ENCODE measurements around the gene SAFB.

SAFB gene

DNA sequence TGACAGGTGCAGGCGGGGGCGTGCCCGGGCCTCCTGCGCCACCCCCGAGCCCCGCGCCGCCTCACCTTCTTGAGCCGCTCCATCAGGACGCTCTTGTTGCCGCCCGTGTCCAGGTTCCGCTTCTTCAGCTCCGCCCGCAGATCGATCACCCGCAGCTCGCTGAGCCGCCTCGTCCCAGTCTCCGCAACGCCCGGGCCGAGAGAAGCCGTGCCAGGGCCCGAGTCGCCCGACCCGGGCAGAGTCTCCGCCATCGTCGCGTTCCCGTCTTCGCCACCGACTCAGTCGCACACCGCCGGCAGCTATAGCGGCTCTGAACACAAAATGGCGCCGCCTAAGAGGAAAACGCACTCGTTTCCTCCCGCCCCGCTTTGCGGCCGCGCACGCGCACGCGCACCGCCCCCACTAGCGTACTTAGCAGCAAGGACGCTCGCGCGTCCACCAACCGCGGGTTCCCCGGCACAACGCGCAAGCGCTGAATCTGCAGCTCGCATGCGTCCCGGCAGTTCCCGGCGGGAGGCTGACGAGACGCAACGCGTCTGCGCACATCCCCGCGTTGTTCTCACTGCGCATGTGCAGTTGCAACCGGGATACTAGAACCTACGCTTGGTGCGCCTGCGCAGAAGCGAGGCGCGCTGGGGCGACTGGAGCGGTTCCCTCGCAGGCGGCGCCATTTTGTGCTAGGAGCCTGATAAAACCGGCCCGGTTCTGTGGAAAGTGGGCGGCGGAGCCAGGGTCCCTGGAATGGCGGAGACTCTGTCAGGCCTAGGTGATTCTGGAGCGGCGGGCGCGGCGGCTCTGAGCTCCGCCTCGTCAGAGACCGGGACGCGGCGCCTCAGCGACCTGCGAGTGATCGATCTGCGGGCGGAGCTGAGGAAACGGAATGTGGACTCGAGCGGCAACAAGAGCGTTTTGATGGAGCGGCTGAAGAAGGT is at the start of gene SAFB, which contains the start of gene SAFB2:
TSS of gene SAFB (plus strand) at position 619 of the 932 bp plus-strand sequence. CDS start at position 742, 123 bp downstream.
TSS of gene SAFB2 (minus strand) at position 312 of the 932 bp plus-strand sequence. CDS start at position 251, 61 bp downstream.
- DNase-seq (ENCODE audit: low read depth) = peak; percentile 97

- no peak for DNase-seq (ENCODE audit: low read depth)
These were observed 47.3 kb upstream of the SAFB start for GRCh38 chr19:5575590-5575989.

- DNase-seq (ENCODE audit: low read depth) = peak; percentile 70
These were observed 44.6 kb upstream of the SAFB start for GRCh38 chr19:5578097-5578846.

- no peak for DNase-seq (ENCODE audit: low read depth)
These were observed 43.6 kb upstream of the SAFB start for GRCh38 chr19:5579286-5579685.

DNA sequence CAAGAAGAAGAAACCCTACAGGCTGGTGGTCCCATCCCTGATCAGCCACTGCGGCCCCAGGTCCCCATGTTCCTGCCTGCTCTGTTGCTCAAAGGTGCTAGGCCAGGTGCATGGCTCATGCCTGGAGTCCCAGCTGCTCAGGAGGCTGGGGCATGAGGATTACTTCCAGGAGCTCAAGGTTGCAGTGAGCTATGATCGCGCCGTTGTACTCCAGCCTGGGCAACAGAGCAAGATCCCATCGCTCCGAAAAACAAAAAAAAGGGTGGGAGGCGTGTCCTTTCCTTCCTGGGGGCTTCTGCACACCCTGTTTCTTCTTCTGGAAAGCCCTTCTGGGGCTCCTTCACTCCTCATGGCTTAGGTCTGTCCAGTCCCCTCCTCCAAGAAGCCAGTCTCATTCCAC is 43.2 kb upstream of the SAFB start:
- no peak for DNase-seq (ENCODE audit: low read depth)

DNA sequence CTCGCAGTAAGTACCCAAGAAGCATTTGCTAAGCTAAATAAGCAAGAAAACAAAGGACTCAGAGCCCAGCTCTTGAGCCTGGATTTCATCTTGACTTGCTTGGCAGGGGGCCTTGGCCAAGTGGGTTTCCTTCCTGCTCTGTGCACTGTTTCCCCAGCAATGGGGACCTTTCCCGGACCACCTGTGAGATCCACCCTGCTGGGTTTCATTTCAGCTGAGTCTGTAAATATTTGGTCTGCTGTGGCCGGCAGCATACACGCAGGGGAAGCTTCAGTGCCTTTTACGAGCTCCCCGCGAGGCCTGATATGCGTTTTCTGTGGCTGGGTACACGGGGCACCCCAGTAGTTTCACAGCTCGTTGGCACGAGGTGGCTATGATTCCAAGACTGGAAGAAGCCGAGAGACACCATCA is 42.7 kb upstream of the SAFB start:
- DNase-seq (ENCODE audit: low read depth) = no peak

DNA sequence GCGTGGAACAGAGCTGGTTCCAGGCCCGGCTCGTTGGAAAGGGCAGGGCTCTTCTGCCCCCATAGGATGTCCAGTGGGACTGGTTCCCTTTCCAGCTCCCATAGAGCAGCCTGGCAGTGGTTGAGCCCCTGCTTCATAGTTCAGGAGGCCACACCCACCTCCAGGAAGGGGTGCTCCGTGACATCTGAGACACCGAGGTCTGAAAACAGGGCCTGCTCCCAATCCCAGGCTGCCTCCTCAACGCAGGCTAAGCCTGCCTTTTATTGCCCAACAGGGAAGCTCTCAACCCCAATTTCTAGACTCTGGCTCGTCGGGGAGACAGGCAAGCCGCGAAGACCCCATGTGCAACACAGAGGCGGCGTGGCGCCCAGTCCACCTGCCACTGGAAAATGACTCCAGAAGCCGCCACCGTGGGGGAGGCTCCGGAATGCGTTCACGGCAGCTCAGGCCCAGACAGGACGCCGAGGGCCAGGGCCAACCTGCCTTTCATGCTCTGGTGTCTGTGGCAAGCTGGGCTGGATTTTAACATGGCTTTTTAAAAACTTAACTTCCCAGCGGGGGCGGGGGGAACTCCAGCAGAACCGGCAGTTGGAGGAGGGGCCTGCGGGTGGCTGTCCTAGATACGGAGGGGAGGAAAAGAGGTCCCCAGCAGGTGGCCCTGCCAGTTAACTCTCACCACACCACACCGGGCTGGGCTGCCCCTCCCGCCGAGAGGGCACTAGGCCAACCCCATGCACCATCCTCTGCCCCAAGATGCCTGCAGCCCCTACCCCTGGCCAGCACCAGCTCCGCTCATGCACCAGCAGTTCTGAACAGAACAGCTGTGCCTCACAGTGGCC is 37.2 kb upstream of the SAFB start:
- no peak for DNase-seq (ENCODE audit: low read depth)

DNA sequence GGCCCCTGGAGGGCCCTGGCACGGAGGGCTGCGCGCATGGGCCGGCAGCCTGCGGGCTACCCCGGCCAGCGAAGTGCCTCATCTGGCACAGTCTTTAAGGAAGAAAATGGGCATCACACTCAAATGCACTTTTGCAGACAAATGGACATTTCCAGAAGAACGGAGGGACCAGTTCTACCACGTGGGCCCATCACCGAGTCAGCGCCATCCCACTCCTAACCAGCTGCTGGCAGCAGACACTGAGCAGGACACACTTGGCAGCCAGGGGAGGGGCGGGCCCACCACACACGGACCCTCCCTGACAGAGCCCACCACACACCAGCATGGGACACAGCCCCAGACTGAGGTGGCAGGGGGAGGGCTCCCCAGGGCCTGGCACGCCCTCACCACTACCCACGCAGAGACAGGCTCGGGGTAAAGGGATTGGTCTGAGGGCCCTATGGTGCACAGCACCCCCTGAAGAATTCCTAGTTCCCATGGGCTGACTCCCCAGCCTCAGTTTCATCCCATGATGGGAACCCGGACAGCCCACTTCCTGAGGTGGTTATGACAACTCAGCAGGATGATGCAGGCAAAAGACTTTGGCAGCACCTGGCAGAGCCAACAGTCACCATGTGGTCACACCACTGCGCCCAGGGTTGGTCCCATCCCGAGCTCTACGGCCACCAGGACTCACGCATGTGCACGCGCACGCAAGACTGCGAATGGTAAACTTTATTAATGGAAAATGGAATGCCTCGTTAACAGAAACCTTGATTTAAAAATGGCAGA is 36.4 kb upstream of the SAFB start:
- no peak for DNase-seq (ENCODE audit: low read depth)

- DNase-seq (ENCODE audit: low read depth) = no peak
These were observed 35.8 kb upstream of the SAFB start for GRCh38 chr19:5587071-5587455.

GRCh38 chr19:5587661-5588060 is 35.2 kb upstream of the SAFB start:
- DNase-seq (ENCODE audit: low read depth) = no peak

DNA sequence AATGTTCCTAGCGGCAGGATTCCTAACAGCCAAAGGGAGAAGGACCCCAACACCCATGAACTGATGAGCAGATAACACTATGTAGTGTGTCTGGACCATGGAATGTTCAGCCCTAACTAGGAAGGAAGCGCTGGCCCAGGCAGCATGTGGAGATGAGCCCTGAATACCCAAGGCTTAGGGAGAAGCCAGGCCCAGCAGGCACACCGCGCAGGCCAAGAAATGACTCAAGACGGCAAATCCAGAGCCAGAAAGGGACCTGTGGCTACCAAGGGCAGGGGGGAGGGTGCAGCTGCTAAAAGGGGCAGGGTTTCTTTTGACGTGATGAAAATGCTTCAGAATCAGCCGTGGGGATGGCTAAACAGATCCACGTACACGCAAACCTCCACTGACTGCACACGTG is 34.4 kb upstream of the SAFB start:
- no peak for DNase-seq (ENCODE audit: low read depth)

DNA sequence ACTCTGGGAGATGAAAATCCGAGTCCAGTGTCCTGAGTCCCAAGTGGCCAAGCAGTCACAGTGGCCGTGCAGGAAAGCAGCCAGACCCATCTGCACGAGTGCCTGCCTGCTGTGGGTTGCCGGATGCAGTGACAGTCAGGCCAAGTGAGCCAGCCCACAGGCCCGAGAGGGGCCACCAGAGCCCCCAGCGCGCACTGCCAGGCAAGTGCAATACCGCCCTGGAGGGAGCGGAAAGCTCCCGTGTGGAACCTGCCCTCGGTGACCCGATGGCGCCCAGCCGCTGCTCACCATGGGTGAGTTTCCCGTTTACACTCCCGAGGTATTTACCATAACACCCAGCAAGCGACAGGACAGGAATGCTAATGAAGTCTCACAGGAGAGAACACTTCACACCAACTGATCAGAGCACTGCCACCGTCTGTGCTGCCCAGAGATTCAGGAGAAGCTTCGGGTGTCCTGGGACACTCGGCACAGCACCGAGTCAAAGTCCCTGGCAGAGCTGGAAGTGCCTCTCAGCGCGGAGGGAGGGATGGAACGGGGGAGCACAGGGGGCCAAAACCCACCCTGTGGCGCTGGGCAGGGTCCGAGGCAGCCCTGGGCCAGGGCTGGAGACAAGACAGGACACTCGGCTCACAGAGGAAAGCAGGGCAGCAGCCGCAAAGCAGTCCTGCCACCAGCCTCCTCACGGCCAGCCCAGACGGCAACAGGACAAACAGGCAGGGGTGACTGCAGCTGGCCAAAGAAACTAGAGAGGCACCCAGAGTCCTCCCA is 33.8 kb upstream of the SAFB start:
- no peak for DNase-seq (ENCODE audit: low read depth)

GRCh38 chr19:5590151-5590864 is 32.6 kb upstream of the SAFB start:
- no peak for DNase-seq (ENCODE audit: low read depth)

DNA sequence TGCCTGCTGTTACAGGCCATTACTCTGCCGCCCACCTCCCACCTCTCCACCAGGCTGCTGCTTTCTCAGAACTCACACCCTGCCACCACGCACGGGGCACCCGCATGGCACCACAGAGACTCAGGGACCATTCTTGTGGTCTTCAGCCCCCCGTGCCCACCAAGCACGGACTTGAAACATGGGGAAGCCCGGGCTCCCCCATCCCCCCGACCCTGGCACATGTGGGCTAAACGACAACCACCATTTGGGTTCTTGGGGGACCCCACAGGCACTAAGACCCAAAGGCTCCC is 32.1 kb upstream of the SAFB start:
- DNase-seq (ENCODE audit: low read depth) = no peak

- no peak for DNase-seq (ENCODE audit: low read depth)
These were observed 31.4 kb upstream of the SAFB start for GRCh38 chr19:5591476-5591875.

DNA sequence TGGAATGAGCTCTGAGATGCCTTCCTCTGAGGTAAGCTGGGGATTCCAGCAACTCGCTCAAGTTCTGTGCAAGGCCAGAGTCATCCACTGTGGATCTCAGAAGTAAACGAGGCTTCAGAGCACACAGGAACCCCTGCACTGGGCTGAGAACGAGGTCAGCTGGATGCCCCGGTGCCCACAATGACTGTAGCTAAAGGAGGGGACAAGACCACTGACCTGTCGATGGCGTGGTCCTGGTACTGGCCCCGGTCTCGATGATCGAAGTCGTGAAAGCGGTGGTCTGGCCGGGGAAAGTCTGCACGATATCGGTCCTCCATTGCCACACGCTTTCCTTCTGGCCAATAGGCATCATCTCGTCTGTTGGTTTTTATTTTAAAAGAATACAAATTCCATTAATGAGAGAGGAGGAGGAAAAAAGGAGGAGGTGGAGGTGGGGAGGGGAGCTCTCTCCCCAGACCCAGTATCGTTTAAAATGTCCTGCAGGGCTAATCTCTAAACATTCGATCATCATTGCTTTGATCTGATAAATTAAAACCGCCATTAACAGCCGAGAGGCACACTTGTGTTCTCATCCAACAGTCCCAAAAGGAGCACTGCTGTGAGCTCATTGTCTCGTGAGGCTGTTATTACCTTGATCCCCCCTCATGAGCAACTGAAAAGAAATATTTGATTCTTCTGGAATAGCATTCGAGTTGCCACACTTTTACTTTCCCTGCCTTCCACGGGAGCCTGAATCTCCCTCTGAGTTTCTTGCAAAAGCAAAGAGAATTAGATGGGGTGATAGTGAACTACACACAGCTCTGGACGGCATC is 30.1 kb upstream of the SAFB start:
- DNase-seq (ENCODE audit: low read depth) = no peak

GRCh38 chr19:5593343-5594255 is 29.3 kb upstream of the SAFB start:
- no peak for DNase-seq (ENCODE audit: low read depth)

- DNase-seq (ENCODE audit: low read depth) = no peak
These were observed 28.3 kb upstream of the SAFB start for GRCh38 chr19:5594521-5594950.
